Measurements from ENCODE around the gene SPTLC2. TPM values are rescaled to one million over a fixed set of nuclear protein-coding genes. Genes with fewer than 3 reads are reported as not detected.

The SPTLC2 gene
- total RNA-seq, 1 experiment from 2014 or later = 45.9 TPM

GRCh38 chr14:77544571-77544970 is 71.9 kb downstream of the SPTLC2 start:
- Mint-ChIP-seq H3K27ac (ENCODE audit: unreplicated experiment) (no peak overlapping the region), H3K4me3 (ENCODE audit: low read depth, unreplicated experiment) (no peak overlapping the region), H3K27me3 (ENCODE audit: unreplicated experiment) (no peaks in the 10 kb centered on the region), H3K4me1 (ENCODE audit: low read depth, unreplicated experiment) (no peaks in the 10 kb centered on the region), H3K36me3 (ENCODE audit: insufficient read depth, unreplicated experiment) (no peaks in the 10 kb centered on the region), H3K9me3 (ENCODE audit: low read depth, unreplicated experiment) (no peaks in the 10 kb centered on the region)
- no peak for TF ChIP-seq CTCF (IDR thresholded peaks at IDR 0.05; ENCODE audit: unreplicated experiment)
- no TSS peak for BruUV-seq (replicated peaks)
- intact Hi-C loops (cut with micrococcal nuclease; ENCODE audit: unreplicated experiment) = no loop called here
- CTCF ChIA-PET = no interaction called here
- no peak for DNase-seq

GRCh38 chr14:77543637-77544334 is 72.7 kb downstream of the SPTLC2 start:
- no peak for TF ChIP-seq CTCF (IDR thresholded peaks at IDR 0.05; ENCODE audit: unreplicated experiment)
- H3K36me3 Mint-ChIP-seq (ENCODE audit: insufficient read depth, unreplicated experiment) = no peaks in the 10 kb centered on the region
- no TSS peak for BruUV-seq (replicated peaks)
- no peak for DNase-seq
- no peak overlapping the region for H3K27ac Mint-ChIP-seq (ENCODE audit: unreplicated experiment)
- no peaks in the 10 kb centered on the region for H3K9me3 Mint-ChIP-seq (ENCODE audit: low read depth, unreplicated experiment)
- H3K4me3 Mint-ChIP-seq (ENCODE audit: low read depth, unreplicated experiment) = no peak overlapping the region
- no peaks in the 10 kb centered on the region for H3K27me3 Mint-ChIP-seq (ENCODE audit: unreplicated experiment)
- intact Hi-C loops (cut with micrococcal nuclease; ENCODE audit: unreplicated experiment) = no loop called here
- no peaks in the 10 kb centered on the region for H3K4me1 Mint-ChIP-seq (ENCODE audit: low read depth, unreplicated experiment)
- CTCF ChIA-PET = interaction anchor here (0.6 kb wide), 2 partner anchors 10 to 25 kb away, joined by 3 to 7 read pairs; no protein-coding TSS in a partner anchor

- TF ChIP-seq CTCF (IDR thresholded peaks at IDR 0.05; ENCODE audit: unreplicated experiment) = no peak
- DNase-seq = no peak
- Mint-ChIP-seq H3K27me3 (ENCODE audit: unreplicated experiment) (no peaks in the 10 kb centered on the region), H3K4me3 (ENCODE audit: low read depth, unreplicated experiment) (no peak overlapping the region), H3K27ac (ENCODE audit: unreplicated experiment) (no peak overlapping the region), H3K36me3 (ENCODE audit: insufficient read depth, unreplicated experiment) (no peaks in the 10 kb centered on the region), H3K9me3 (ENCODE audit: low read depth, unreplicated experiment) (no peaks in the 10 kb centered on the region), H3K4me1 (ENCODE audit: low read depth, unreplicated experiment) (no peaks in the 10 kb centered on the region)
- CTCF ChIA-PET = interaction anchor here (0.6 kb wide), 1 partner anchor 25 kb away, joined by 3 read pairs; no protein-coding TSS in a partner anchor
- BruUV-seq (replicated peaks) = no TSS peak
- intact Hi-C loops (cut with micrococcal nuclease; ENCODE audit: unreplicated experiment) = no loop called here
Measured at GRCh38 chr14:77543240-77543551, 73.2 kb downstream of the SPTLC2 start.

- no peak for DNase-seq
- CTCF ChIA-PET = interaction anchor here (0.7 kb wide), 1 partner anchor 330 kb away, joined by 3 read pairs; no protein-coding TSS in a partner anchor
- intact Hi-C loops (cut with micrococcal nuclease; ENCODE audit: unreplicated experiment) = no loop called here
- Mint-ChIP-seq H3K27me3 (ENCODE audit: unreplicated experiment) (no peaks in the 10 kb centered on the region), H3K9me3 (ENCODE audit: low read depth, unreplicated experiment) (no peaks in the 10 kb centered on the region), H3K27ac (ENCODE audit: unreplicated experiment) (no peak overlapping the region), H3K36me3 (ENCODE audit: insufficient read depth, unreplicated experiment) (no peaks in the 10 kb centered on the region), H3K4me1 (ENCODE audit: low read depth, unreplicated experiment) (no peaks in the 10 kb centered on the region), H3K4me3 (ENCODE audit: low read depth, unreplicated experiment) (no peak overlapping the region)
- BruUV-seq (replicated peaks) = no TSS peak
- no peak for TF ChIP-seq CTCF (IDR thresholded peaks at IDR 0.05; ENCODE audit: unreplicated experiment)
Measured at GRCh38 chr14:77542421-77543239, 73.8 kb downstream of the SPTLC2 start.
